HepG2 (cell line): ENCODE results near the gene BCL11B. TPM values are rescaled to one million over a fixed set of nuclear protein-coding genes. Genes with fewer than 3 reads are reported as not detected.

Experiments used
- GATAD2A ChIP-seq: IDR thresholded peaks from 2 replicates; pipeline ENCODE4 v1.6.1; 2016
- JARID2 ChIP-seq: sonication (generic); formaldehyde crosslinking; IDR thresholded peaks from 2 replicates; pipeline ENCODE4 v1.8.1; 2023; ENCODE audit warnings: missing genetic modification reagents, inconsistent platforms; ENCODE audit not compliant: insufficient replicate concordance
- KDM5B ChIP-seq: sonication (generic); formaldehyde crosslinking; IDR thresholded peaks from 2 replicates; pipeline ENCODE4 v1.4.0; 2020; ENCODE audit warnings: missing genetic modification reagents, mild to moderate bottlenecking, borderline replicate concordance
- KMT2A ChIP-seq: sonication (generic); formaldehyde crosslinking; IDR thresholded peaks from 2 replicates; pipeline ENCODE4 v1.4.0; 2020; ENCODE audit warnings: missing genetic modification reagents
- LCORL ChIP-seq, 2 experiments: fragments of 450-650 bp in 1 of 2; sonication (generic) in 1 of 2; formaldehyde crosslinking in 1 of 2; IDR thresholded peaks; 2 replicates each; pipeline versions ENCODE4 v1.5.0 to v1.6.1; 2017 to 2020; ENCODE audit warnings: antibody characterized with exemption in 1 of 2, missing genetic modification reagents in 1 of 2
- MED13 ChIP-seq: sonication (generic); formaldehyde crosslinking; IDR thresholded peaks from 2 replicates; pipeline ENCODE4 v1.5.0; 2020; ENCODE audit warnings: missing genetic modification reagents
- SALL1 ChIP-seq: sonication (generic); formaldehyde crosslinking; IDR thresholded peaks from 2 replicates; pipeline ENCODE4 v1.8.0; 2022; ENCODE audit warnings: mild to moderate bottlenecking, missing genetic modification reagents
- ZFP62 ChIP-seq: sonication (generic); formaldehyde crosslinking; IDR thresholded peaks from 2 replicates; pipeline ENCODE4 v1.4.0; 2020; ENCODE audit warnings: missing genetic modification reagents
- ZNF234 ChIP-seq: sonication (generic); formaldehyde crosslinking; conservative IDR thresholded peaks from 2 replicates; pipeline ENCODE4 v1.5.1; 2020; ENCODE audit warnings: mild to moderate bottlenecking, missing genetic modification reagents
- ZNF431 ChIP-seq: sonication (generic); formaldehyde crosslinking; IDR thresholded peaks from 2 replicates; pipeline ENCODE4 v1.9.0; 2022; ENCODE audit warnings: missing genetic modification reagents, low read depth, mild to moderate bottlenecking, borderline replicate concordance
- ZNF496 ChIP-seq: sonication (generic); formaldehyde crosslinking; IDR thresholded peaks from 2 replicates; pipeline ENCODE4 v1.8.1; 2023; ENCODE audit warnings: mild to moderate bottlenecking, moderate library complexity, missing genetic modification reagents; ENCODE audit not compliant: insufficient replicate concordance
- ZNF543 ChIP-seq: sonication (generic); formaldehyde crosslinking; IDR thresholded peaks from 2 replicates; pipeline ENCODE4 v1.4.0; 2020; ENCODE audit warnings: mild to moderate bottlenecking, missing genetic modification reagents
- ZNF616 ChIP-seq: sonication (generic); formaldehyde crosslinking; IDR thresholded peaks from 2 replicates; pipeline ENCODE4 v1.5.0; 2020; ENCODE audit warnings: low read depth, mild to moderate bottlenecking, missing genetic modification reagents
- ZNF7 ChIP-seq: IDR thresholded peaks from 2 replicates; pipeline ENCODE4 v1.6.1; 2016; ENCODE audit warnings: missing biosample characterization, missing genetic modification reagents
- polyA plus RNA-seq, 8 experiments: library from polyadenylated mRNA; depleted of rRNA in 3 of 8; stranded (reverse) in 7 of 8; unstranded in 1 of 8; fragments of >200 nt; fragmentation: Illumina TruSeq in 4 of 8; extraction: Trizol in 4 of 8; gene quantifications; 2 replicates each; pipeline versions ENCODE4 v1.2.1 to v1.2.3, GENCODE V29; 2011 to 2016; ENCODE audit warnings: low read depth in 4 of 8, missing spikeins in 1 of 8, mixed read lengths in 1 of 8; ENCODE audit not compliant: insufficient read depth in 1 of 8
- total RNA-seq, 5 experiments: library from RNA; depleted of rRNA; stranded (reverse); fragments of >200 nt; fragmentation: Illumina TruSeq; extraction: Trizol; gene quantifications; 2 replicates each; pipeline ENCODE4 v1.2.3, GENCODE V29; 2016; ENCODE audit warnings: low read depth in 1 of 5
- TF ChIP-seq, protein P1 (sequence below): sonication (generic); formaldehyde crosslinking; IDR thresholded peaks from 2 replicates; pipeline ENCODE4 v1.8.0; 2022; ENCODE audit warnings: mild to moderate bottlenecking, missing genetic modification reagents
- TF ChIP-seq, protein P2 (sequence below): sonication (generic); formaldehyde crosslinking; IDR thresholded peaks from 2 replicates; pipeline ENCODE4 v1.8.1; 2023; ENCODE audit warnings: mild to moderate bottlenecking, inconsistent platforms, moderate library complexity, missing genetic modification reagents, borderline replicate concordance
- TF ChIP-seq, protein P3 (sequence below), 2 experiments: IDR thresholded peaks; 2 replicates each; pipeline ENCODE4 v1.6.1; 2011 to 2012; ENCODE audit warnings: low read length in 2 of 2, borderline replicate concordance in 1 of 2, low read depth in 1 of 2, mild to moderate bottlenecking in 1 of 2, moderate library complexity in 1 of 2
- TF ChIP-seq, protein P4 (sequence below): sonication (generic); formaldehyde crosslinking; IDR thresholded peaks from 2 replicates; pipeline ENCODE4 v1.4.0; 2020; ENCODE audit warnings: missing genetic modification reagents, borderline replicate concordance

The BCL11B gene
- total and polyA plus RNA-seq, 2 of the 13 experiments (the other 11 are each of a cell fraction or from before 2014, with no cell fraction given) = not detected

DNA sequence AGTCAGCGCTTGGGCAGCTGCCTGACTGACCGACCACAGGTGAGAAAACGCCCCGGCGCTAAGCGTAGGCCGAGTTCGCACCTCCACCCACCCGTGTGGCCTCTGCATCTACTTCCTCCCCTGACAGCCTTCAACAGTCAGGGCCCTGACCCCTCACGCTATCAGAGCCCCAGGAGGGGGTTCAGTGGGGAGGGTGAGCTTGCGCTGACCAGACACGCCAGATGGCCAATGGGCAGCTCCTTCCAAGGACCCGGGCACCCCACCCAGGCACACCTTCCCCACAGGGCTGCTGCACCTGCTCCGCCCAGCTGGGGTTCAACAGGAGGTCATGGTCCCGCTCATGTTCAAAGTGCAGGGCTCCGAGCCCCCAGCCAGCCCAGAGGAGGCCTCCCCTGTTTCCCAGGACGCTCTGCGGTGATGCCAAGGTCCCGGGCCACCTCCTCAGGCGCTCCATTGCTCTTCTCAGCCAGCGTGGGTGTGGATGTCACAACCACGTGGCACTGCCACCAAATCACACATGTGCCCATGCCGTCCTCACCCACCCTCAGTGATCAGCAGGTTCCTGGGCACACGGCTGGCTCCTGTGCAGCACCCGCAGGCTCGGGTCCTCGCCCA is 48.7 kb upstream of the BCL11B start (continued):
- TF ChIP-seq JARID2 (CRISPR knock-in tag) = no peak
- 0 out of 2 replicates have a peak, but pooled peaks have one; percentile 20 for TF ChIP-seq SALL1 (CRISPR knock-in tag)
- TF ChIP-seq, protein P1, sequence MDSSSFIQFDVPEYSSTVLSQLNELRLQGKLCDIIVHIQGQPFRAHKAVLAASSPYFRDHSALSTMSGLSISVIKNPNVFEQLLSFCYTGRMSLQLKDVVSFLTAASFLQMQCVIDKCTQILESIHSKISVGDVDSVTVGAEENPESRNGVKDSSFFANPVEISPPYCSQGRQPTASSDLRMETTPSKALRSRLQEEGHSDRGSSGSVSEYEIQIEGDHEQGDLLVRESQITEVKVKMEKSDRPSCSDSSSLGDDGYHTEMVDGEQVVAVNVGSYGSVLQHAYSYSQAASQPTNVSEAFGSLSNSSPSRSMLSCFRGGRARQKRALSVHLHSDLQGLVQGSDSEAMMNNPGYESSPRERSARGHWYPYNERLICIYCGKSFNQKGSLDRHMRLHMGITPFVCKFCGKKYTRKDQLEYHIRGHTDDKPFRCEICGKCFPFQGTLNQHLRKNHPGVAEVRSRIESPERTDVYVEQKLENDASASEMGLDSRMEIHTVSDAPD (CRISPR knock-in tag) = no peak; the same call in 1 of the 2 replicates
- TF ChIP-seq KDM5B (CRISPR knock-in tag) = no peak
- TF ChIP-seq KMT2A = no peak
- no peak for TF ChIP-seq ZNF431 (CRISPR knock-in tag)
- 0 out of 2 replicates have a peak, but pooled peaks have one; percentile 18 for TF ChIP-seq GATAD2A (CRISPR knock-in tag)
- TF ChIP-seq, protein P2, sequence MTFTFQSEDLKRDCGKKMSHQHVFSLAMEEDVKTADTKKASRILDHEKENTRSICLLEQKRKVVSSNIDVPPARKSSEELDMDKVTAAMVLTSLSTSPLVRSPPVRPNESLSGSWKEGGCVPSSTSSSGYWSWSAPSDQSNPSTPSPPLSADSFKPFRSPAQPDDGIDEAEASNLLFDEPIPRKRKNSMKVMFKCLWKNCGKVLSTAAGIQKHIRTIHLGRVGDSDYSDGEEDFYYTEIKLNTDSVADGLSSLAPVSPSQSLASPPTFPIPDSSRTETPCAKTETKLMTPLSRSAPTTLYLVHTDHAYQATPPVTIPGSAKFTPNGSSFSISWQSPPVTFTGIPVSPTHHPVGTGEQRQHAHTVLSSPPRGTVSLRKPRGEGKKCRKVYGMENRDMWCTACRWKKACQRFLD (CRISPR knock-in tag) = no peak
- no peak for TF ChIP-seq LCORL (IDR thresholded peaks at IDR 0.05)
- TF ChIP-seq LCORL (CRISPR knock-in tag; IDR thresholded peaks at IDR 0.05) = no peak; the same call in 1 of the 2 replicates
- TF ChIP-seq ZNF616 = no peak
- TF ChIP-seq ZNF543 (CRISPR knock-in tag) = no peak
- no peak for TF ChIP-seq MED13 (CRISPR knock-in tag)
- TF ChIP-seq, protein P3, sequence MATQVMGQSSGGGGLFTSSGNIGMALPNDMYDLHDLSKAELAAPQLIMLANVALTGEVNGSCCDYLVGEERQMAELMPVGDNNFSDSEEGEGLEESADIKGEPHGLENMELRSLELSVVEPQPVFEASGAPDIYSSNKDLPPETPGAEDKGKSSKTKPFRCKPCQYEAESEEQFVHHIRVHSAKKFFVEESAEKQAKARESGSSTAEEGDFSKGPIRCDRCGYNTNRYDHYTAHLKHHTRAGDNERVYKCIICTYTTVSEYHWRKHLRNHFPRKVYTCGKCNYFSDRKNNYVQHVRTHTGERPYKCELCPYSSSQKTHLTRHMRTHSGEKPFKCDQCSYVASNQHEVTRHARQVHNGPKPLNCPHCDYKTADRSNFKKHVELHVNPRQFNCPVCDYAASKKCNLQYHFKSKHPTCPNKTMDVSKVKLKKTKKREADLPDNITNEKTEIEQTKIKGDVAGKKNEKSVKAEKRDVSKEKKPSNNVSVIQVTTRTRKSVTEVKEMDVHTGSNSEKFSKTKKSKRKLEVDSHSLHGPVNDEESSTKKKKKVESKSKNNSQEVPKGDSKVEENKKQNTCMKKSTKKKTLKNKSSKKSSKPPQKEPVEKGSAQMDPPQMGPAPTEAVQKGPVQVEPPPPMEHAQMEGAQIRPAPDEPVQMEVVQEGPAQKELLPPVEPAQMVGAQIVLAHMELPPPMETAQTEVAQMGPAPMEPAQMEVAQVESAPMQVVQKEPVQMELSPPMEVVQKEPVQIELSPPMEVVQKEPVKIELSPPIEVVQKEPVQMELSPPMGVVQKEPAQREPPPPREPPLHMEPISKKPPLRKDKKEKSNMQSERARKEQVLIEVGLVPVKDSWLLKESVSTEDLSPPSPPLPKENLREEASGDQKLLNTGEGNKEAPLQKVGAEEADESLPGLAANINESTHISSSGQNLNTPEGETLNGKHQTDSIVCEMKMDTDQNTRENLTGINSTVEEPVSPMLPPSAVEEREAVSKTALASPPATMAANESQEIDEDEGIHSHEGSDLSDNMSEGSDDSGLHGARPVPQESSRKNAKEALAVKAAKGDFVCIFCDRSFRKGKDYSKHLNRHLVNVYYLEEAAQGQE (IDR thresholded peaks at IDR 0.05; ENCODE audit: borderline replicate concordance in 1 of 2, low read depth in 1 of 2, low read length in 2 of 2) = no peak
- TF ChIP-seq ZNF234 (CRISPR knock-in tag) = no peak
- TF ChIP-seq ZFP62 (CRISPR knock-in tag) = no peak
- TF ChIP-seq, protein P4, sequence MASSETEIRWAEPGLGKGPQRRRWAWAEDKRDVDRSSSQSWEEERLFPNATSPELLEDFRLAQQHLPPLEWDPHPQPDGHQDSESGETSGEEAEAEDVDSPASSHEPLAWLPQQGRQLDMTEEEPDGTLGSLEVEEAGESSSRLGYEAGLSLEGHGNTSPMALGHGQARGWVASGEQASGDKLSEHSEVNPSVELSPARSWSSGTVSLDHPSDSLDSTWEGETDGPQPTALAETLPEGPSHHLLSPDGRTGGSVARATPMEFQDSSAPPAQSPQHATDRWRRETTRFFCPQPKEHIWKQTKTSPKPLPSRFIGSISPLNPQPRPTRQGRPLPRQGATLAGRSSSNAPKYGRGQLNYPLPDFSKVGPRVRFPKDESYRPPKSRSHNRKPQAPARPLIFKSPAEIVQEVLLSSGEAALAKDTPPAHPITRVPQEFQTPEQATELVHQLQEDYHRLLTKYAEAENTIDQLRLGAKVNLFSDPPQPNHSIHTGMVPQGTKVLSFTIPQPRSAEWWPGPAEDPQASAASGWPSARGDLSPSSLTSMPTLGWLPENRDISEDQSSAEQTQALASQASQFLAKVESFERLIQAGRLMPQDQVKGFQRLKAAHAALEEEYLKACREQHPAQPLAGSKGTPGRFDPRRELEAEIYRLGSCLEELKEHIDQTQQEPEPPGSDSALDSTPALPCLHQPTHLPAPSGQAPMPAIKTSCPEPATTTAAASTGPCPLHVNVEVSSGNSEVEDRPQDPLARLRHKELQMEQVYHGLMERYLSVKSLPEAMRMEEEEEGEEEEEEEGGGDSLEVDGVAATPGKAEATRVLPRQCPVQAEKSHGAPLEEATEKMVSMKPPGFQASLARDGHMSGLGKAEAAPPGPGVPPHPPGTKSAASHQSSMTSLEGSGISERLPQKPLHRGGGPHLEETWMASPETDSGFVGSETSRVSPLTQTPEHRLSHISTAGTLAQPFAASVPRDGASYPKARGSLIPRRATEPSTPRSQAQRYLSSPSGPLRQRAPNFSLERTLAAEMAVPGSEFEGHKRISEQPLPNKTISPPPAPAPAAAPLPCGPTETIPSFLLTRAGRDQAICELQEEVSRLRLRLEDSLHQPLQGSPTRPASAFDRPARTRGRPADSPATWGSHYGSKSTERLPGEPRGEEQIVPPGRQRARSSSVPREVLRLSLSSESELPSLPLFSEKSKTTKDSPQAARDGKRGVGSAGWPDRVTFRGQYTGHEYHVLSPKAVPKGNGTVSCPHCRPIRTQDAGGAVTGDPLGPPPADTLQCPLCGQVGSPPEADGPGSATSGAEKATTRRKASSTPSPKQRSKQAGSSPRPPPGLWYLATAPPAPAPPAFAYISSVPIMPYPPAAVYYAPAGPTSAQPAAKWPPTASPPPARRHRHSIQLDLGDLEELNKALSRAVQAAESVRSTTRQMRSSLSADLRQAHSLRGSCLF = no peak
- TF ChIP-seq ZNF496 (CRISPR knock-in tag) = no peak
- TF ChIP-seq ZNF7 (CRISPR knock-in tag) = no peak
